BJ (cell line): ENCODE data around the gene RTN4R. TPM values are rescaled to one million over a fixed set of nuclear protein-coding genes. Genes with fewer than 3 reads are reported as not detected.

Experiments used
- CTCF ChIA-PET: fragments of 350-600 bp; formaldehyde crosslinking; extraction: SDS; loops from one replicate; lab custom pipeline; 2021; ENCODE audit warnings: antibody characterized with exemption, inconsistent platforms; lab: Yijun Ruan, JAX
- POLR2A ChIA-PET: fragments of 300-600 bp; sonication (Branson Sonifier 250); formaldehyde crosslinking; extraction: SDS; loops from one replicate; lab custom pipeline; 2021; ENCODE audit warnings: antibody characterized with exemption; lab: Charles Lee
- DNase-seq: peaks from one replicate; pipeline ENCODE4 v3.0.0-alpha.2; 2011; ENCODE audit warnings: low read depth
- H3K27me3 ChIP-seq: 2 replicates; pipeline ENCODE4 v1.6.0; 2011; ENCODE audit warnings: low read length; ENCODE audit not compliant: control insufficient read depth, insufficient read depth
- H3K36me3 ChIP-seq: 2 replicates; pipeline ENCODE4 v1.5.1; 2011; ENCODE audit warnings: low read length; ENCODE audit not compliant: control insufficient read depth, insufficient read depth
- H3K4me3 ChIP-seq: 2 replicates; pipeline ENCODE4 v1.5.1; 2011; ENCODE audit warnings: low read depth, mild to moderate bottlenecking, control low read depth, low read length
- CTCF ChIP-seq: IDR thresholded peaks from 2 replicates; pipeline ENCODE4 v1.5.1; 2011; ENCODE audit warnings: low read depth, mild to moderate bottlenecking, control low read depth, inconsistent platforms, low read length, moderate library complexity; ENCODE audit not compliant: insufficient read depth
- polyA plus RNA-seq: library from polyadenylated mRNA; depleted of rRNA; stranded (reverse); fragments of >200 nt; gene quantifications from 2 replicates; pipeline ENCODE4 v1.2.3, GENCODE V29; 2011

The RTN4R gene
- polyA plus RNA-seq, 1 experiment, result 0.77 TPM

GRCh38 chr22:20239676-20240446, 28.3 kb downstream of the RTN4R start:
- Histone ChIP-seq H3K36me3 (no peaks in the 10 kb centered on the region), H3K4me3 (no peak overlapping the region), H3K27me3 (0 out of 2 replicates have a peak, but pooled peaks cover 2% of the 10 kb centered on the region)
- DNase-seq, result no peak
- POLR2A ChIA-PET, result no interaction called here
- no peak for TF ChIP-seq CTCF
- CTCF ChIA-PET, result interaction anchor here (1.2 to 2.8 kb wide), 4 partner anchors 19 to 83 kb away, joined by 4 to 12 read pairs (median 6); no protein-coding TSS in a partner anchor

GRCh38 chr22:20238901-20239675, 29.0 kb downstream of the RTN4R start:
- DNase-seq, result no peak
- H3K27me3 ChIP-seq, result 0 out of 2 replicates have a peak, but pooled peaks cover 2% of the 10 kb centered on the region
- POLR2A ChIA-PET, result interaction anchor here (1.0 kb wide), 1 partner anchor 9 kb away, joined by 7 read pairs; no protein-coding TSS in a partner anchor
- CTCF ChIA-PET, result interaction anchor here (0.9 to 2.8 kb wide), 10 partner anchors 8 to 82 kb away, joined by 3 to 12 read pairs (median 4); no protein-coding TSS in a partner anchor
- no peak overlapping the region for H3K4me3 ChIP-seq
- no peak for TF ChIP-seq CTCF
- no peaks in the 10 kb centered on the region for H3K36me3 ChIP-seq

- Histone ChIP-seq H3K36me3 (no peaks in the 10 kb centered on the region), H3K27me3 (0 out of 2 replicates have a peak, but pooled peaks cover 2% of the 10 kb centered on the region), H3K4me3 (no peak overlapping the region)
- ChIA-PET CTCF (interaction anchor here (0.9 to 2.8 kb wide), 10 partner anchors 8 to 81 kb away, joined by 3 to 12 read pairs (median 4); no protein-coding TSS in a partner anchor), POLR2A (interaction anchor here (1.0 kb wide), 1 partner anchor 9 kb away, joined by 7 read pairs; no protein-coding TSS in a partner anchor)
- peak; percentile 53 for TF ChIP-seq CTCF
- no peak for DNase-seq
Measured at GRCh38 chr22:20238536-20238900, 29.6 kb downstream of the RTN4R start.

- TF ChIP-seq CTCF, result no peak
- POLR2A ChIA-PET, result interaction anchor here (1.0 kb wide), 1 partner anchor 8 kb away, joined by 7 read pairs; no protein-coding TSS in a partner anchor
- CTCF ChIA-PET, result interaction anchor here (0.8 to 2.8 kb wide), 10 partner anchors 9 to 81 kb away, joined by 3 to 12 read pairs (median 4); no protein-coding TSS in a partner anchor
Measured at GRCh38 chr22:20237480-20238440, 30.4 kb downstream of the RTN4R start.

More at GRCh38 chr22:20237480-20238440, 30.4 kb downstream of the RTN4R start:
- H3K4me3 ChIP-seq, result no peak overlapping the region
- no peaks in the 10 kb centered on the region for H3K36me3 ChIP-seq
- DNase-seq, result no peak
- H3K27me3 ChIP-seq, result 0 out of 2 replicates have a peak, but pooled peaks cover 2% of the 10 kb centered on the region
